ENCODE data around the gene ZNF439. TPM values are rescaled to one million over a fixed set of nuclear protein-coding genes. Genes with fewer than 3 reads are reported as not detected.
A peak's percentile ranks its signal among the peaks of the same experiment; 100 is the strongest.

ZNF439 gene
- total and polyA plus RNA-seq, 2 of the 13 experiments (the other 11 are each of a cell fraction or from before 2014, with no cell fraction given) = 2.9 to 4.9 TPM

DNA sequence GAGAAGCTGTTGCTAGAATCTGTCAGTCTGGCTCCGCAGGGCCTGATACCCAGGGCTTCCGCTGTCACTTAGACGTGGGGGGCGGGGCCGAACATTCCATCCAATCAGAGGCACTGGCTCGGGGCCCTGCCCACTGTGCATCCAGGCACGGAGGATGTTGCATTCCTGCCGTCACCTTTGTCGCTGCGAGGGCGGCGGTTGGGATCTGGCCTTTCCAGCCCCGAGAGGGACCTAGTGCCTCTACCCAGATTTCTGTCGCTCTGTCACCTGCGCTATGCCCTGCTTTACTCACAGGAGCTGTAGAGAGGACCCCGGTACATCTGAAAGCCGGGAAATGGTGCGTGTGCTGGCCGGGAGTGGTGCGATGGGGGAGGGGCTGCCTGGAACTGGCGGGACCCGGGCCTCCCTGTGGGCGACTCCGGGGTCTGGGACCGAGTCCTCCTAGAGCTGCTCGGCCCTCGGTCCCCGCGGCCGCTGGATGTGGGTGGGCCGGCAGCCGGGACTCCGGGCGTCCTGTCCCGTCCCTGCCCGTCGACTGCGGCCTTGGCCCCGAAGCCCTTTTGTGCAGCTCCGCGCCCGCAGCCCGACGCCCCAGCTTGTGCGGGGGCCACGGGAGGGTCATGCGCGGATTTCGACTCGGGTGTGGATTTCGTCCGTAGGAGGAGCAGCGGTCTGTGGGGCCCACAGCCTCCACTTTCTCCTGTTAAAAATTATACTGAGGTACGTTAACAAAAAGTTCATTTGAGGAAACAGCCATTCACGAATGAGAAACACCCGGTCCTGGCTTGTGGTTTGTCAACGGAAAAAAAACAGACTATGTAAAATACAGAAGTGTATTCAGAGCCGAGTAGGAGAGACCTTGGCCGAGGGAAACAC, at the start of gene ZNF439 (continued):
- TF ChIP-seq, protein P1, sequence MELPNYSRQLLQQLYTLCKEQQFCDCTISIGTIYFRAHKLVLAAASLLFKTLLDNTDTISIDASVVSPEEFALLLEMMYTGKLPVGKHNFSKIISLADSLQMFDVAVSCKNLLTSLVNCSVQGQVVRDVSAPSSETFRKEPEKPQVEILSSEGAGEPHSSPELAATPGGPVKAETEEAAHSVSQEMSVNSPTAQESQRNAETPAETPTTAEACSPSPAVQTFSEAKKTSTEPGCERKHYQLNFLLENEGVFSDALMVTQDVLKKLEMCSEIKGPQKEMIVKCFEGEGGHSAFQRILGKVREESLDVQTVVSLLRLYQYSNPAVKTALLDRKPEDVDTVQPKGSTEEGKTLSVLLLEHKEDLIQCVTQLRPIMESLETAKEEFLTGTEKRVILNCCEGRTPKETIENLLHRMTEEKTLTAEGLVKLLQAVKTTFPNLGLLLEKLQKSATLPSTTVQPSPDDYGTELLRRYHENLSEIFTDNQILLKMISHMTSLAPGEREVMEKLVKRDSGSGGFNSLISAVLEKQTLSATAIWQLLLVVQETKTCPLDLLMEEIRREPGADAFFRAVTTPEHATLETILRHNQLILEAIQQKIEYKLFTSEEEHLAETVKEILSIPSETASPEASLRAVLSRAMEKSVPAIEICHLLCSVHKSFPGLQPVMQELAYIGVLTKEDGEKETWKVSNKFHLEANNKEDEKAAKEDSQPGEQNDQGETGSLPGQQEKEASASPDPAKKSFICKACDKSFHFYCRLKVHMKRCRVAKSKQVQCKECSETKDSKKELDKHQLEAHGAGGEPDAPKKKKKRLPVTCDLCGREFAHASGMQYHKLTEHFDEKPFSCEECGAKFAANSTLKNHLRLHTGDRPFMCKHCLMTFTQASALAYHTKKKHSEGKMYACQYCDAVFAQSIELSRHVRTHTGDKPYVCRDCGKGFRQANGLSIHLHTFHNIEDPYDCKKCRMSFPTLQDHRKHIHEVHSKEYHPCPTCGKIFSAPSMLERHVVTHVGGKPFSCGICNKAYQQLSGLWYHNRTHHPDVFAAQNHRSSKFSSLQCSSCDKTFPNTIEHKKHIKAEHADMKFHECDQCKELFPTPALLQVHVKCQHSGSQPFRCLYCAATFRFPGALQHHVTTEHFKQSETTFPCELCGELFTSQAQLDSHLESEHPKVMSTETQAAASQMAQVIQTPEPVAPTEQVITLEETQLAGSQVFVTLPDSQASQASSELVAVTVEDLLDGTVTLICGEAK (IDR thresholded peaks at IDR 0.05) = no peak
- TF ChIP-seq, protein P1 (CRISPR knock-in tag; IDR thresholded peaks at IDR 0.05) = no peak
- TF ChIP-seq ZNF382 (CRISPR knock-in tag; IDR thresholded peaks at IDR 0.05; ENCODE audit: borderline replicate concordance) = no peak
- TF ChIP-seq, protein P2, sequence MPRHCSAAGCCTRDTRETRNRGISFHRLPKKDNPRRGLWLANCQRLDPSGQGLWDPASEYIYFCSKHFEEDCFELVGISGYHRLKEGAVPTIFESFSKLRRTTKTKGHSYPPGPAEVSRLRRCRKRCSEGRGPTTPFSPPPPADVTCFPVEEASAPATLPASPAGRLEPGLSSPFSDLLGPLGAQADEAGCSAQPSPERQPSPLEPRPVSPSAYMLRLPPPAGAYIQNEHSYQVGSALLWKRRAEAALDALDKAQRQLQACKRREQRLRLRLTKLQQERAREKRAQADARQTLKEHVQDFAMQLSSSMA (CRISPR knock-in tag; IDR thresholded peaks at IDR 0.05) = no peak
- no peak for TF ChIP-seq ZNF670 (CRISPR knock-in tag; IDR thresholded peaks at IDR 0.05; ENCODE audit: borderline replicate concordance)
- TF ChIP-seq KAT2B (IDR thresholded peaks at IDR 0.05; ENCODE audit: borderline replicate concordance, low read depth, low read length) = no peak
- TF ChIP-seq SMC3 (IDR thresholded peaks at IDR 0.05; ENCODE audit: low read length) = no peak
- TF ChIP-seq ZC3H13 (CRISPR knock-in tag; IDR thresholded peaks at IDR 0.05) = no peak
- TF ChIP-seq CBX2 (IDR thresholded peaks at IDR 0.05; ENCODE audit: low read depth, low read length) = no peak
- 0 out of 2 replicates have a peak, but pooled peaks have one; percentile 47 for TF ChIP-seq CBX2 (CRISPR knock-in tag; IDR thresholded peaks at IDR 0.05; ENCODE audit: low read depth)
- no peak for TF ChIP-seq SIN3B (IDR thresholded peaks at IDR 0.05; ENCODE audit: low read length)
- TF ChIP-seq ZSCAN12 (CRISPR knock-in tag; IDR thresholded peaks at IDR 0.05) = no peak
- TF ChIP-seq ZNF652 (CRISPR knock-in tag; IDR thresholded peaks at IDR 0.05; ENCODE audit: borderline replicate concordance, low read depth) = no peak
- TF ChIP-seq NFIC (IDR thresholded peaks at IDR 0.05; ENCODE audit: low read length) = no peak
- TF ChIP-seq, protein P3, sequence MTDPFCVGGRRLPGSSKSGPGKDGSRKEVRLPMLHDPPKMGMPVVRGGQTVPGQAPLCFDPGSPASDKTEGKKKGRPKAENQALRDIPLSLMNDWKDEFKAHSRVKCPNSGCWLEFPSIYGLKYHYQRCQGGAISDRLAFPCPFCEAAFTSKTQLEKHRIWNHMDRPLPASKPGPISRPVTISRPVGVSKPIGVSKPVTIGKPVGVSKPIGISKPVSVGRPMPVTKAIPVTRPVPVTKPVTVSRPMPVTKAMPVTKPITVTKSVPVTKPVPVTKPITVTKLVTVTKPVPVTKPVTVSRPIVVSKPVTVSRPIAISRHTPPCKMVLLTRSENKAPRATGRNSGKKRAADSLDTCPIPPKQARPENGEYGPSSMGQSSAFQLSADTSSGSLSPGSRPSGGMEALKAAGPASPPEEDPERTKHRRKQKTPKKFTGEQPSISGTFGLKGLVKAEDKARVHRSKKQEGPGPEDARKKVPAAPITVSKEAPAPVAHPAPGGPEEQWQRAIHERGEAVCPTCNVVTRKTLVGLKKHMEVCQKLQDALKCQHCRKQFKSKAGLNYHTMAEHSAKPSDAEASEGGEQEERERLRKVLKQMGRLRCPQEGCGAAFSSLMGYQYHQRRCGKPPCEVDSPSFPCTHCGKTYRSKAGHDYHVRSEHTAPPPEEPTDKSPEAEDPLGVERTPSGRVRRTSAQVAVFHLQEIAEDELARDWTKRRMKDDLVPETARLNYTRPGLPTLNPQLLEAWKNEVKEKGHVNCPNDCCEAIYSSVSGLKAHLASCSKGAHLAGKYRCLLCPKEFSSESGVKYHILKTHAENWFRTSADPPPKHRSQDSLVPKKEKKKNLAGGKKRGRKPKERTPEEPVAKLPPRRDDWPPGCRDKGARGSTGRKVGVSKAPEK (CRISPR knock-in tag; IDR thresholded peaks at IDR 0.05; ENCODE audit: borderline replicate concordance) = no peak
- peak; percentile 44; the same call in 1 of the 2 replicates for TF ChIP-seq MED1 (CRISPR knock-in tag; IDR thresholded peaks at IDR 0.05)
